ENCODE measurements around the gene TAF1C.

Gene TAF1C

GRCh38 chr16:84153660-84154214 is 33.1 kb downstream of the TAF1C start:
- no peak for DNase-seq

GRCh38 chr16:84150926-84151325 is 35.9 kb downstream of the TAF1C start:
- no peak for DNase-seq

- DNase-seq, result peak; percentile 82
Observed at GRCh38 chr16:84144859-84145639, 41.8 kb downstream of the TAF1C start, which contains the start of the genes DNAAF1 and HSDL1. Gene DNAAF1, plus strand, starts transcription at chr16:84145308. Its CDS starts 133 bp downstream, at chr16:84145441. Gene HSDL1, minus strand, starts transcription at chr16:84145177. Its CDS starts 13,856 bp downstream, at chr16:84131321.

- DNase-seq, result peak; percentile 14
Observed at GRCh38 chr16:84144209-84144858, 42.5 kb downstream of the TAF1C start.

- DNase-seq, result no peak
Observed at GRCh38 chr16:84143784-84144199, 43.1 kb downstream of the TAF1C start.

GRCh38 chr16:84143081-84143480 is 43.8 kb downstream of the TAF1C start:
- no peak for DNase-seq

GRCh38 chr16:84141143-84141670 is 45.6 kb downstream of the TAF1C start:
- DNase-seq, result no peak

- DNase-seq, result no peak
Observed at GRCh38 chr16:84139628-84140258, 47.1 kb downstream of the TAF1C start.

- DNase-seq, result peak; percentile 55
Observed at GRCh38 chr16:84138824-84139627, 47.8 kb downstream of the TAF1C start.

GRCh38 chr16:84138500-84138823 is 48.4 kb downstream of the TAF1C start:
- no peak for DNase-seq

GRCh38 chr16:84137769-84138357 is 49.0 kb downstream of the TAF1C start:
- DNase-seq, result no peak

GRCh38 chr16:84137287-84137686 is 49.6 kb downstream of the TAF1C start:
- no peak for DNase-seq

- no peak for DNase-seq
Observed at GRCh38 chr16:84136331-84137125, 50.3 kb downstream of the TAF1C start.

- no peak for DNase-seq
Observed at GRCh38 chr16:84132527-84133285, 54.2 kb downstream of the TAF1C start.

- DNase-seq, result no peak
Observed at GRCh38 chr16:84131117-84131516, 55.7 kb downstream of the TAF1C start.

All from NCI-H345 (cell line).